GM21717 (cell line): Measurements from ENCODE around the gene USH1C.

Experiments
- ATAC-seq: cut with Tn5 transposase; IDR thresholded peaks from one replicate; pipeline ENCODE4 v1.9.1; 2021; ENCODE audit warnings: mild to moderate bottlenecking, moderate library complexity; ENCODE audit not compliant: unreplicated experiment

Gene USH1C

GRCh38 chr11:17508791-17509190, 35.4 kb downstream of the USH1C start:
- no peak for ATAC-seq

- no peak for ATAC-seq
Observed at GRCh38 chr11:17508306-17508705, 35.9 kb downstream of the USH1C start.

GRCh38 chr11:17507773-17508172, 36.4 kb downstream of the USH1C start:
- ATAC-seq = no peak

- no peak for ATAC-seq
Observed at GRCh38 chr11:17506942-17507341, 37.3 kb downstream of the USH1C start.

- no peak for ATAC-seq
Observed at GRCh38 chr11:17506314-17506713, 37.9 kb downstream of the USH1C start.

GRCh38 chr11:17505146-17505545, 39.1 kb downstream of the USH1C start:
- ATAC-seq = no peak

- peak; percentile 65 for ATAC-seq
Observed at GRCh38 chr11:17504330-17505107, 39.7 kb downstream of the USH1C start.

GRCh38 chr11:17502630-17503029, 41.6 kb downstream of the USH1C start:
- no peak for ATAC-seq

- ATAC-seq = no peak
Observed at GRCh38 chr11:17500673-17501072, 43.5 kb downstream of the USH1C start.

- no peak for ATAC-seq
Observed at GRCh38 chr11:17498475-17498874, 45.7 kb downstream of the USH1C start.

GRCh38 chr11:17498058-17498457, 46.2 kb downstream of the USH1C start:
- ATAC-seq = no peak

- no peak for ATAC-seq
Observed at GRCh38 chr11:17496406-17496805, 47.8 kb downstream of the USH1C start.

- no peak for ATAC-seq
Observed at GRCh38 chr11:17494019-17494418, 50.2 kb downstream of the USH1C start.

GRCh38 chr11:17490938-17491337, 53.3 kb downstream of the USH1C start:
- no peak for ATAC-seq

- no peak for ATAC-seq
Observed at GRCh38 chr11:17490232-17490631, 54.0 kb downstream of the USH1C start.

- ATAC-seq = no peak
Observed at GRCh38 chr11:17489751-17490150, 54.5 kb downstream of the USH1C start.

- no peak for ATAC-seq
Observed at GRCh38 chr11:17488563-17488962, 55.7 kb downstream of the USH1C start.

- no peak for ATAC-seq
Observed at GRCh38 chr11:17486646-17487045, 57.6 kb downstream of the USH1C start.

GRCh38 chr11:17483505-17483904, 60.7 kb downstream of the USH1C start:
- ATAC-seq = no peak

GRCh38 chr11:17481905-17482304, 62.3 kb downstream of the USH1C start:
- ATAC-seq = no peak

- no peak for ATAC-seq
Observed at GRCh38 chr11:17479284-17480214, 64.7 kb downstream of the USH1C start.

- ATAC-seq = no peak
Observed at GRCh38 chr11:17478070-17478469, 66.1 kb downstream of the USH1C start.
